ENCODE data around the gene PCDHGA10.

PCDHGA10 gene

DNA sequence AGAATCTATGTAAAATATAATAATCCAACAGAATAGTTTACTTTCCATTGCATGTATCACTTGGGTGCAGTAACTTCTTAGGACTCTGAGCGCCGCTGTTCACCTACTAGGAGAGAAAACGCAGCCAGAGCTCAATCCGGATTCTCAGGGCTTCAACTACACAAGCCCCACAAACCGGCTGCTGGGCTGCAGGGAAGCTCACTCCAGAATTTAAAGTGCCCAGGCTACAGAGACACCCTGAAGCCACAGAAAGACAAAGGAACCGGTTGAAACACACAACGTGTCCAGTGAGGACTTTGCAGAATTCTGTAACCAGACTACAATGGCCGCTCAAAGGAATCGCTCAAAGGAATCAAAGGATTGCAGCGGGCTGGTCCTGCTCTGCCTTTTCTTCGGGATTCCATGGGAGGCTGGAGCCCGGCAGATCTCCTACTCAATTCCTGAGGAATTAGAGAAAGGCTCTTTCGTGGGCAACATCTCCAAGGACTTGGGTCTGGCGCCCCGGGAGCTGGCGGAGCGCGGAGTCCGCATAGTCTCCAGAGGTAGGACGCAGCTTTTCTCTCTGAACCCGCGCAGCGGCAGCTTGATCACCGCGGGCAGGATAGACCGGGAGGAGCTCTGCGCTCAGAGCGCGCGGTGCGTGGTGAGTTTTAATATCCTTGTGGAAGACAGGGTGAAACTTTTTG is at the start of gene PCDHGA10:
TSS of gene PCDHGA10 (plus strand) at position 134 of the 686 bp plus-strand sequence. CDS start at position 323, 189 bp downstream.
- no peak for TF ChIP-seq ZNF830 (tag by site-specific recombination; IDR thresholded peaks at IDR 0.05; ENCODE audit: low read depth)
- no peak for TF ChIP-seq ZNF133 (tag by site-specific recombination; IDR thresholded peaks at IDR 0.05)
- TF ChIP-seq ZBTB17 (tag by site-specific recombination; IDR thresholded peaks at IDR 0.05) = no peak
- no peak for TF ChIP-seq ZNF366 (tag by site-specific recombination; conservative IDR thresholded peaks at IDR 0.05)
- TF ChIP-seq ZNF571 (tag by site-specific recombination; IDR thresholded peaks at IDR 0.05) = no peak
- no peak for TF ChIP-seq ZNF561 (tag by site-specific recombination; IDR thresholded peaks at IDR 0.05; ENCODE audit: borderline replicate concordance)
- TF ChIP-seq, protein P1, sequence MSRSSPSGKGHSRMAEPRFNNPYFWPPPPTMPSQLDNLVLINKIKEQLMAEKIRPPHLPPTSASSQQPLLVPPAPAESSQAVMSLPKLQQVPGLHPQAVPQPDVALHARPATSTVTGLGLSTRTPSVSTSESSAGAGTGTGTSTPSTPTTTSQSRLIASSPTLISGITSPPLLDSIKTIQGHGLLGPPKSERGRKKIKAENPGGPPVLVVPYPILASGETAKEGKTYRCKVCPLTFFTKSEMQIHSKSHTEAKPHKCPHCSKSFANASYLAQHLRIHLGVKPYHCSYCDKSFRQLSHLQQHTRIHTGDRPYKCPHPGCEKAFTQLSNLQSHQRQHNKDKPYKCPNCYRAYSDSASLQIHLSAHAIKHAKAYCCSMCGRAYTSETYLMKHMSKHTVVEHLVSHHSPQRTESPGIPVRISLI (tag by site-specific recombination; IDR thresholded peaks at IDR 0.05) = no peak
- TF ChIP-seq GFI1B (tag by site-specific recombination; IDR thresholded peaks at IDR 0.05) = no peak
- no peak for TF ChIP-seq ZNF48 (tag by site-specific recombination; IDR thresholded peaks at IDR 0.05)
- no peak for TF ChIP-seq ZNF596 (tag by site-specific recombination; IDR thresholded peaks at IDR 0.05)
- TF ChIP-seq, protein P2, sequence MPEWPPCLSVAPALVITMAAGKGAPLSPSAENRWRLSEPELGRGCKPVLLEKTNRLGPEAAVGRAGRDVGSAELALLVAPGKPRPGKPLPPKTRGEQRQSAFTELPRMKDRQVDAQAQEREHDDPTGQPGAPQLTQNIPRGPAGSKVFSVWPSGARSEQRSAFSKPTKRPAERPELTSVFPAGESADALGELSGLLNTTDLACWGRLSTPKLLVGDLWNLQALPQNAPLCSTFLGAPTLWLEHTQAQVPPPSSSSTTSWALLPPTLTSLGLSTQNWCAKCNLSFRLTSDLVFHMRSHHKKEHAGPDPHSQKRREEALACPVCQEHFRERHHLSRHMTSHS (tag by site-specific recombination; IDR thresholded peaks at IDR 0.05) = no peak
- TF ChIP-seq ZNF2 (tag by site-specific recombination; IDR thresholded peaks at IDR 0.05) = no peak
- TF ChIP-seq ZNF548 (tag by site-specific recombination; IDR thresholded peaks at IDR 0.05) = no peak
- TF ChIP-seq, protein P3, sequence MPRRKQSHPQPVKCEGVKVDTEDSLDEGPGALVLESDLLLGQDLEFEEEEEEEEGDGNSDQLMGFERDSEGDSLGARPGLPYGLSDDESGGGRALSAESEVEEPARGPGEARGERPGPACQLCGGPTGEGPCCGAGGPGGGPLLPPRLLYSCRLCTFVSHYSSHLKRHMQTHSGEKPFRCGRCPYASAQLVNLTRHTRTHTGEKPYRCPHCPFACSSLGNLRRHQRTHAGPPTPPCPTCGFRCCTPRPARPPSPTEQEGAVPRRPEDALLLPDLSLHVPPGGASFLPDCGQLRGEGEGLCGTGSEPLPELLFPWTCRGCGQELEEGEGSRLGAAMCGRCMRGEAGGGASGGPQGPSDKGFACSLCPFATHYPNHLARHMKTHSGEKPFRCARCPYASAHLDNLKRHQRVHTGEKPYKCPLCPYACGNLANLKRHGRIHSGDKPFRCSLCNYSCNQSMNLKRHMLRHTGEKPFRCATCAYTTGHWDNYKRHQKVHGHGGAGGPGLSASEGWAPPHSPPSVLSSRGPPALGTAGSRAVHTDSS (tag by site-specific recombination; IDR thresholded peaks at IDR 0.05) = no peak
- no peak for TF ChIP-seq ZNF394 (tag by site-specific recombination; IDR thresholded peaks at IDR 0.05; ENCODE audit: borderline replicate concordance)
- TF ChIP-seq ZNF623 (tag by site-specific recombination; IDR thresholded peaks at IDR 0.05) = no peak
- TF ChIP-seq, protein P4, sequence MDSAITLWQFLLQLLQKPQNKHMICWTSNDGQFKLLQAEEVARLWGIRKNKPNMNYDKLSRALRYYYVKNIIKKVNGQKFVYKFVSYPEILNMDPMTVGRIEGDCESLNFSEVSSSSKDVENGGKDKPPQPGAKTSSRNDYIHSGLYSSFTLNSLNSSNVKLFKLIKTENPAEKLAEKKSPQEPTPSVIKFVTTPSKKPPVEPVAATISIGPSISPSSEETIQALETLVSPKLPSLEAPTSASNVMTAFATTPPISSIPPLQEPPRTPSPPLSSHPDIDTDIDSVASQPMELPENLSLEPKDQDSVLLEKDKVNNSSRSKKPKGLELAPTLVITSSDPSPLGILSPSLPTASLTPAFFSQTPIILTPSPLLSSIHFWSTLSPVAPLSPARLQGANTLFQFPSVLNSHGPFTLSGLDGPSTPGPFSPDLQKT (IDR thresholded peaks at IDR 0.05; ENCODE audit: borderline replicate concordance, low read depth, low read length) = no peak
- no peak for TF ChIP-seq ZFP3 (tag by site-specific recombination; IDR thresholded peaks at IDR 0.05; ENCODE audit: low read depth)
- no peaks in the 10 kb centered on the region for H3K4me1 ChIP-seq (ENCODE audit: control insufficient read depth, insufficient read depth, low read length)
- POLR2A ChIA-PET = no interaction called here
- no peak within 1 kb of the TSS for H3K4me3 ChIP-seq (ENCODE audit: low read depth, low read length)
- no peaks in the 10 kb centered on the region for H3K9me3 ChIP-seq (ENCODE audit: control insufficient read depth, insufficient read depth, low read depth, low read length)
- no peaks in the 10 kb centered on the region for H3K36me3 ChIP-seq (ENCODE audit: control insufficient read depth in 2 of 2, insufficient read depth in 1 of 2, low read length in 2 of 2)
- H3K27ac ChIP-seq (ENCODE audit: extremely low read depth, low read depth, low read length) = no peak within 1 kb of the TSS
- CTCF ChIA-PET = interaction anchor here (0.6 to 3.2 kb wide), 15 partner anchors 15 to 364 kb away, joined by 3 to 14 read pairs (median 3); partner anchors contain the start of genes PCDHGA12 and PCDHGB5

DNA sequence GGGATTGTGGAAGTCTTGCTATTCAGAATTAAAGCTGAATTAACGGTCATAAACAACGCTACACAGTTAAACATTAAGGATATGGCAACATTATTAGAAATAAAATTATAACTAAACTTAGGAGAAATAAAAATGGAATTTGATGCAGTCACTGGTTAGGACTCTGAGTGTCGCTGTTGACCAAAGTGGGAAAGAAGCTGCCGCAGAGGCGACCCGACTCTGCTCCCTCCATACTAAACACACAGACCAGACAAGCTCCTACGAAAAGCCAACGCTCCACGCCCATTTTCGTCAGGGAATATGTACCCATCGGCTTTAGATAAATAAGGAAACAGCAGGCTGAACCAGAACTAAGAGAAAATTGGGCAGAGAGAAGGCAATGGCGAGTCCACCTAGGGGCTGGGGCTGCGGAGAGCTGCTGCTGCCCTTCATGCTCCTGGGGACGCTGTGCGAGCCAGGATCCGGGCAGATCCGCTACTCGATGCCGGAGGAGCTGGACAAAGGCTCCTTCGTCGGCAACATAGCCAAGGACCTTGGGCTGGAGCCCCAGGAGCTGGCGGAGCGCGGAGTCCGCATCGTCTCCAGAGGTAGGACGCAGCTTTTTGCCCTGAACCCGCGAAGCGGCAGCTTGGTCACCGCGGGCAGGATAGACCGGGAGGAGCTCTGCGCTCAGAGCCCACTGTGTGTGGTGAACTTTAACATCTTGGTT is 48.7 kb upstream of the PCDHGA10 start, which contains the start of gene PCDHGA5:
TSS of gene PCDHGA5 (plus strand) at position 211 of the 709 bp plus-strand sequence. CDS start at position 380, 169 bp downstream.
- Histone ChIP-seq H3K27ac (ENCODE audit: extremely low read depth, low read depth, low read length) (no peak within 1 kb of the TSS), H3K4me3 (ENCODE audit: low read depth, low read length) (no peak within 1 kb of the TSS), H3K36me3 (ENCODE audit: control insufficient read depth in 2 of 2, insufficient read depth in 1 of 2, low read length in 2 of 2) (no peaks in the 10 kb centered on the region), H3K4me1 (ENCODE audit: control insufficient read depth, insufficient read depth, low read length) (no peaks in the 10 kb centered on the region), H3K9me3 (ENCODE audit: control insufficient read depth, insufficient read depth, low read depth, low read length) (peaks cover 3% of the 10 kb centered on the region; the same call in 1 of the 2 replicates)
- ChIA-PET POLR2A (interaction anchor here (0.6 kb wide), 1 partner anchor 38 kb away, joined by 3 read pairs; no protein-coding TSS in a partner anchor), CTCF (interaction anchor here (0.7 to 2.3 kb wide), 9 partner anchors 10 to 203 kb away, joined by 3 to 13 read pairs (median 4); partner anchors contain the start of genes PCDHGA4 and PCDHGB1)
- TF ChIP-seq ZNF341 (tag by site-specific recombination; IDR thresholded peaks at IDR 0.05; ENCODE audit: low read depth) (no peak), ZNF560 (tag by site-specific recombination; IDR thresholded peaks at IDR 0.05; ENCODE audit: borderline replicate concordance) (no peak), ZNF23 (tag by site-specific recombination; IDR thresholded peaks at IDR 0.05; ENCODE audit: borderline replicate concordance) (no peak), ZNF645 (tag by site-specific recombination; IDR thresholded peaks at IDR 0.05) (no peak), ZNF529 (tag by site-specific recombination; IDR thresholded peaks at IDR 0.05; ENCODE audit: insufficient replicate concordance) (no peak), SP7 (tag by site-specific recombination; IDR thresholded peaks at IDR 0.05) (no peak)
- TF ChIP-seq, protein P5, sequence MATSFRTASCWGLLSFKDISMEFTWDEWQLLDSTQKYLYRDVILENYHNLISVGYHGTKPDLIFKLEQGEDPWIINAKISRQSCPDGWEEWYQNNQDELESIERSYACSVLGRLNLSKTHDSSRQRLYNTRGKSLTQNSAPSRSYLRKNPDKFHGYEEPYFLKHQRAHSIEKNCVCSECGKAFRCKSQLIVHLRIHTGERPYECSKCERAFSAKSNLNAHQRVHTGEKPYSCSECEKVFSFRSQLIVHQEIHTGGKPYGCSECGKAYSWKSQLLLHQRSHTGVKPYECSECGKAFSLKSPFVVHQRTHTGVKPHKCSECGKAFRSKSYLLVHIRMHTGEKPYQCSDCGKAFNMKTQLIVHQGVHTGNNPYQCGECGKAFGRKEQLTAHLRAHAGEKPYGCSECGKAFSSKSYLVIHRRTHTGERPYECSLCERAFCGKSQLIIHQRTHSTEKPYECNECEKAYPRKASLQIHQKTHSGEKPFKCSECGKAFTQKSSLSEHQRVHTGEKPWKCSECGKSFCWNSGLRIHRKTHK (tag by site-specific recombination; IDR thresholded peaks at IDR 0.05) = no peak
- TF ChIP-seq, protein P2 (tag by site-specific recombination; IDR thresholded peaks at IDR 0.05) = no peak

Measured in HEK293 (cell line).